GM08714 (cell line): ENCODE results near the gene DNAH17.

Source experiments
- H3K4me3 ChIP-seq: fragments of 200-500 bp; sonication (Bioruptor generic); 2 replicates; pipeline ENCODE4 v1.5.1; 2014; ENCODE audit warnings: mild to moderate bottlenecking, low read length, inconsistent platforms
- ZNF274 ChIP-seq: IDR thresholded peaks from 2 replicates; pipeline ENCODE4 v1.6.1; 2012; ENCODE audit warnings: mild to moderate bottlenecking, low read depth, low read length

The DNAH17 gene

DNA sequence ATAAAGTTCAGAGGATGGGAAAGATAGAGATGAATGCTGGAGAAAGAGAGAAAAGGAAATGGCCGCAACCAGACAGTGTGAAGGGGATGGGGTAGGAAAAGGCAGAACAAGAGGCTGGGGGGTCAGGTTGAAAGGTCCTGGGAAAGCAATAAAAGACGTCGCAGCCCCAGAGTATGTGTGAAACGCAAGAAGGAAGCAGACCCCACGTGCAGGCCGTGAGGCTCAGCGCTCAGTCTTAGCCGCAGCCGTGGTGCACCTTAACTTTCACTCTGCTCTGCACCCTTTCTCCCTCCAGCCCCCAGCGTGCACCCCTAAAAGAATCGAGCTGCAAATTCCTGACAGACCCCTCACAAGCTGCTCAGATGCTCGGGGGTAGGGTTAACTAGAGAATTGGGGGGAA is 1.9 kb downstream of the DNAH17 start:
- no peak for TF ChIP-seq ZNF274

DNA sequence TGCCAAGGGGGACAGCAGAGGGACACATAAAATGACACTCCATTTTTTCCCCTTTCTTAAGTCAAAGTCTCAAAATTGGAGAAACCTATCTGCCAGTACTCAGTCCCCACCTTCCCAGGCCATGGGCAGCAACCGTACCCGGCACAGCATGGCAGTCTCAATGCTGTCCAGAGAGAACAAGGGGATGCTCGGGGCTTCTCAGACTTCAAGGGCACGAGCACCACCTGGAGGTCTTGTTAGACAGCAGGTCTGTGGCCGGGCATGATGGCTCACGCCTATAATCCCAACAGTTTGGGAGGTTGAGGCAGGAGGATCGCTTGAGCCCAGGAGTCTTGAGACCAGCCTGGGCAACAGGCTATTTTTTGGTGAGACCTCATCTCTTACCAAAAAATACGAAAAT is 3.2 kb downstream of the DNAH17 start:
- H3K4me3 ChIP-seq, result no peak overlapping the region
- TF ChIP-seq ZNF274, result no peak

More for the DNA sequence above, 1.9 kb downstream of the DNAH17 start:
- H3K4me3 ChIP-seq, result no peak overlapping the region

DNA sequence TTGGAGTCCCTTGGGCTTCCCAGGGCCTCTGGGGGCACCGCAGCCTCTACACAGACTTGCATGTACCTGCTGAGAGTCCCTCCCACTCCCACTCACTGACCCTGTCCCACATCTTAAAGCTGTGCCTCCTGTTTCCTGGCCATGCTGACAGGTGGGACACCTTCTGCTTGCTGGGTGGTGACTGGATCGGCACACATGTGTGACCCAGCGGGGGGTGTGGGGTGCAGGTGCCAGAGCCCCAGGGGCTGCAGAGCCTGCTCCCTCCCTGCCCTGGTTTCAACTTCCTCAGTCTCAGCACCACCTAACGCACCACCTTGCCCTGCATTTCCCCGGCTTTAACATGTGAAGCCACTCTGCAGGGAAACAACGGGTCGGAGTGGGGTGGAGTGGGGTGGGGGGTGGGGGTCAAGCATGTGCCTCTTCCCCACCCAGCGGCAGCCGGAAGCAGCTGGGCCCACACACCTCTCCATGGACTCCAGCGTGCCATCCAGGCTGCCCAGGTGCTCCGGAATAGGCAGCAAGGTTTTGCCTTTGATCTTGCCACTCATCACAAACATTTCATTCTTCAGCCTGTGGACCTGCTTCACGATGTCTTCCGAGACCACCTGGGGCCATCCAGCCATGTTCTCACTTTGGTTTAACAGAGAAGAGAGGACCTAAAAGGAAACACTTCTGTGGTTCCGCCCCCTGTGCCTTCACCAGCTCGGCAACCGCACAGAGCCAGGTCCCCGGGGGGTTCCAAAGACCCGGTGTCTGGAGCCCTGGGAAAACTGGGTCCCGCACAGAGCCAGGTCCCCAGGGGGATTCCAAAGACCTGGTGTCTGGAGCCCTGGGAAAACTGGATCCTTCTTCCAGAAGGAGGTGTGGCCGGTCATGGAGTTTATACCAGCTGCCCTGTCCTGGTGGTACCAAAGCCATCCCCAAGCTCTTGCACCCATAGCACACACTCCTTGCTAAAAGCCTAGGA is 4.7 kb downstream of the DNAH17 start:
- no peak overlapping the region for H3K4me3 ChIP-seq
- no peak for TF ChIP-seq ZNF274

GRCh38 chr17:78571329-78571728 is 5.9 kb downstream of the DNAH17 start:
- TF ChIP-seq ZNF274, result no peak
- no peak overlapping the region for H3K4me3 ChIP-seq

- no peak for TF ChIP-seq ZNF274
- no peak overlapping the region for H3K4me3 ChIP-seq
Observed at GRCh38 chr17:78568494-78569115, 8.6 kb downstream of the DNAH17 start.

DNA sequence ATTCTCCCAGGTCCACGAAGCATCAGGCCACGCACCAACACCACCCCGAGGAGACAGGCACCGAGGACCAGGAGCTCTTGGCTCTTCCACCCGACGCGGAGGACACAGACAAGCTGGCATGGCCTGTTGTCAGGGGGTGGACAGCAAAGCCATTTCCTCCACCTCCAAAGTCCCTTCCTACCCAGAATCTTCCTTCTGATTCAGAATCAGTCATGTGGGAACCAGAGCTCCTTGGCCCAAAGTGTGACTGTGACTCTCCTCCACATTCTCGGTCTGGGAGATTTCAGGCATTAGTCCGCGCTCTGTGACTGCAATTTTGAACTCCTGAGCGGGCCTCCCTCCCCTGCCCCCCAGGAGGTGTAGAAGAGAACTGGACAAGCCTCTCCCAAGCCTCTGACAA is 9.2 kb downstream of the DNAH17 start:
- no peak overlapping the region for H3K4me3 ChIP-seq
- no peak for TF ChIP-seq ZNF274

GRCh38 chr17:78566947-78567346 is 10.2 kb downstream of the DNAH17 start:
- no peak for TF ChIP-seq ZNF274
- no peak overlapping the region for H3K4me3 ChIP-seq

DNA sequence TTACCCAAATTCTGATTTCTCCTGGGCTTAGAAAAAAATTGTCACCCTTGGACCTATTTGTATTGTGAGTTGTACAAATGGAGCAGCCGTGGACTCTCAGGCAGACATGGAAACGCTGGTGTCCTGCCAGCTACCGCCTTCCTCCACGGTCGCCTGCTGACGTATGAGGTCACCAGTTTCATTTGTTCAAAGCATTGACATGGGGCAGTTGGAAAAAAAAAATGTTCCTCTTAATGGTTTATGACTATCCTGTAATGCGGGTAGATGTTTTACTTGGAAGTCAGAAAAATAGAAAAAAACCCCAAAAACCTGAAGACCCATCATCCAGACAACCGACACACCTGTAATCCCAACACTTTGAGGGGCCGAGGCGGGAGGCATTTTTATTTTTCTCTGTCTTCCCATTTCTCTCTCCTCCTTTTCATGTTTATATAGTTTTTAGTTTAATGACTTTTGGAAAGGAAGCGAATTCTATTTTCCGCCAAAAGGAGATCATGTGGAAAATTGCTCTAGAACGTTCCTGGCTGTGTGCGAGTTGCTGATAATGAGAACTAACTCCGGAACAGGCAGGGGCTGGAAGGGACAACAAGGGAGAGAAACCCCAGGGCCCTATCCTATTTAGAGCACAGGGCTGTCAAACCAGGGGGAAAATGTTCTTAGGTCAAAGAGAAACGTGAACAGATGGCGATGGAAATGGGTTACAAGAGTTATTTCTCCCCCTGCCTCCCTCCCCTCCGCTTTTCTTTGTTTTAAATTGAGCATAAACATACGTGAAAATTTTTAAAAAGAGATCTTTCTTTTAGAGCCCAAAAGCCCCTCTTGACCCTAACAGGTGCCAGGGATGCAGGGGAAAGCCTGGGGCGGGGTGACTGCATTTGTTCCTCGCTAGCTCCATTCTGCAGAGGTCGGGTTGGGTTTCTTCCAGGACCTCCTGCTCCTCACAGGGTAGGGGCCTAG is 13.7 kb downstream of the DNAH17 start:
- no peak overlapping the region for H3K4me3 ChIP-seq
- TF ChIP-seq ZNF274, result no peak

- no peak for TF ChIP-seq ZNF274
- no peak overlapping the region for H3K4me3 ChIP-seq
Observed at GRCh38 chr17:78562734-78563133, 14.5 kb downstream of the DNAH17 start.

GRCh38 chr17:78561166-78561565 is 16.0 kb downstream of the DNAH17 start:
- no peak for TF ChIP-seq ZNF274
- H3K4me3 ChIP-seq, result no peak overlapping the region

DNA sequence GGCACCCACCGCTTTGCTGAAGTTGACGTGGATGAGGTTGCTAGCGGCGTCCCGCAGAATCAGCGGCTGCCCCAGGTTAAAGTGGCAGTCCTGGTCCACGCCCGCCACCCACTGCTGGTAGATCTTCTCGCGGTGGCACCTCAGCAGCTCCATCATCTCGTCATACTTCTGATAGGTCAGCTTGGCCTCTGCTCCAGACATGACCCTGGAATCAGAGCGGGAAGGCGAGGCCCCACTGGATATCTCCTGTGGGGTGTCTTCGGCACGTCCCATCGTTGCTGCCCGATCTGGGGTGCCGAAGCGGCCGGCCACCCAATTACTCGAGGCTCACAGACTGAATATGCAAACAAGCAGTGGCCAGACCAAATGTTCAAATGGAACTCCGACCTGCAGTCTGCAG is 16.5 kb downstream of the DNAH17 start:
- no peak overlapping the region for H3K4me3 ChIP-seq
- TF ChIP-seq ZNF274, result no peak

DNA sequence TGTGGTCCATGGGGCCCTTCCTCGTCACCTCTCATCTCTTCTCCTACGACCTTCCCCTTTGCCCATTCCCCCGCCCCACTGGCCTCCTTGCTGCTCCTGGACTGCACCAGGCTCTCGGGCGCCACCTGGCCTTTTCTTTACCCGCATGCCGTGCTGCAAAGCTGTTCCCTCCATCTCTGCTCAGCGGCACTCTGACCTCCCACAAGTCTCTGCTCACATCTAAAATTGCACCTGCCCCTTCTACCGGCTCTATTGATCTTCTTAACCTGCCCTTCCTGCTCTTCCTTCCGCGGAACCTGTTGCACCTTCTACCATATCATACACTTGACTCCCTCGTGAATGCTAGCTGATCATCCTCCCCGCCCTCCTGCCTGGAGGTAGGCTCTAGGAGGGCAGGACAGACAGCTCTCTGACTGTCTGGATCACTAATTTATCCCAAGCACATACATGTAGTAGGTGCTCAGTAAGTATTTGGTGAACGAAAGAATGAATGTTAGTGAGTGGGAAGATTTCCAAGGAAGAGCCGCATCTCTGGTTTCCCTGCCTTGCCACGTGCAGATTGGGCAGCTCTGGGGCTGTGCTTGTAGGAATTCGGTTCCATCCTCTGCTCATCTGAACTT is 17.3 kb downstream of the DNAH17 start:
- no peak overlapping the region for H3K4me3 ChIP-seq
- no peak for TF ChIP-seq ZNF274

DNA sequence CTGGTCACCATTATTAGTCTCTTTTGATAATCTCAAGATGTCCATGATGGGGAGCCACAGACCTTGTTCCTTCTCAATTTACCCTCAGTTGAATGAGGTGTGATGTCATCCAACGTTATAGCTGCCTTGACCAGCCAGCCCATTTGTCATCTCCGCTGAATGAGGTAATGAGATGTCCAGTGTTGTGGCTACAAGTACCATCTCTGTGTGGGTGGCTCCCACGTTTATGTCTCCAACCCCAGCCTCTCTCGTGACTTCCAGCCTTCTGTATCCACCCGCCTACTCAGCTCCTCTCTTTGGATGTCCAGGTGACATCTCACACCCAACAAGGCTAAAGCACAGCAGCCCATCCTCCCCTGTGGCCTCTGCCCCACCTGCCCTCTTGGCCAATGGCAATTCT is 18.2 kb downstream of the DNAH17 start:
- no peak for TF ChIP-seq ZNF274
- no peak overlapping the region for H3K4me3 ChIP-seq
